ENCODE data around the gene VSNL1.

DNA sequence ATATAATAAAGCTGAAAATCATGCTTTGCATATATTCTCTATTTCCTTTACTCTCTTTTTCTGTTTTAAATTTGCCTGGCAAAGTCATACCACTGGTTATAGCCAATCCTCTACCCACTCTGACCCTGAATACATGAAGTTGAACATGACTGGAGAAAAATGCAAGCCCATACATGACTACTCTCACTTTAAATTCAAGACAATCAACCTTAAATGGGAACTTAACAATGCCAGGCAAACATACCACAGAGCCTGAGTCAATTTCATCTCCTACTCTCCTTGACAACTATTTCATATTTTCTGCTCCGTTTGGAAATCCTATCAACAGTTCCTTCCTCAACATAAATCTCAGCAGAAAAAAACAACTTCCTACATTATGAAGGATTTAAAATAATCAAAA is 44.9 kb upstream of the VSNL1 start:
- TF ChIP-seq GATA3 (IDR thresholded peaks at IDR 0.05; ENCODE audit: low read depth, low read length) (no peak), GATA2 (IDR thresholded peaks at IDR 0.05; ENCODE audit: low read depth, low read length) (no peak)

Measured in SH-SY5Y (cell line).